Common myeloid progenitor, CD34-positive (primary cell): Measurements from ENCODE around the gene RTN3. TPM values are rescaled to one million over a fixed set of nuclear protein-coding genes. Genes with fewer than 3 reads are reported as not detected.
A peak's percentile ranks its signal among the peaks of the same experiment; 100 is the strongest.
"Not testable (repeated sequence)": the region's sequence is repeated elsewhere in the genome, so short reads cannot be mapped to it uniquely, and the experiment has no call there.

ENCODE experiments used
- CTCF ChIA-PET: fragments of 350-600 bp; sonication (Branson Sonifier 250); formaldehyde crosslinking; loops from one replicate; lab custom pipeline; 2021; ENCODE audit warnings: antibody characterized with exemption; lab: Charles Lee
- POLR2A ChIA-PET: fragments of 350-600 bp; sonication (Branson Sonifier 250); formaldehyde crosslinking; loops from one replicate; lab custom pipeline; 2021; ENCODE audit warnings: antibody characterized with exemption; lab: Charles Lee
- DNase-seq, 3 donors: peaks; one replicate each; pipeline versions ENCODE4 v3.0.0 to v3.0.0-alpha.2; 2013
- H3K27ac ChIP-seq, 2 experiments: 1 replicate in 1 of 2; 2 replicates in 1 of 2; pipeline ENCODE4 v1.7.0; 2013; ENCODE audit warnings: inconsistent platforms in 2 of 2, low read length in 2 of 2, mild to moderate bottlenecking in 2 of 2, low read depth in 1 of 2, moderate library complexity in 1 of 2; ENCODE audit not compliant: severe bottlenecking in 2 of 2, insufficient read depth in 1 of 2, poor library complexity in 1 of 2
- H3K27me3 ChIP-seq, 5 experiments: replicated peaks in 2 of 5; 1 replicate in 3 of 5; 2 replicates in 2 of 5; pipeline versions ENCODE4 v1.6.1 to v1.7.0; 2013; ENCODE audit warnings: low read length in 4 of 5, mild to moderate bottlenecking in 2 of 5, moderate library complexity in 2 of 5, inconsistent platforms in 1 of 5; ENCODE audit not compliant: insufficient read depth in 5 of 5, control insufficient read depth in 4 of 5
- H3K36me3 ChIP-seq, 4 experiments: 1 replicate in 2 of 4; 2 replicates in 2 of 4; pipeline versions ENCODE4 v1.6.1 to v1.7.0; 2013; ENCODE audit warnings: low read length in 3 of 4, control low read depth in 1 of 4, mild to moderate bottlenecking in 1 of 4; ENCODE audit not compliant: control insufficient read depth in 4 of 4, insufficient read depth in 4 of 4
- H3K4me1 ChIP-seq, 4 experiments: 1 replicate in 3 of 4; 2 replicates in 1 of 4; pipeline versions ENCODE4 v1.6.1 to v1.7.1; 2013; ENCODE audit warnings: low read length in 3 of 4, mild to moderate bottlenecking in 3 of 4, control low read depth in 1 of 4, inconsistent platforms in 1 of 4, moderate library complexity in 1 of 4; ENCODE audit not compliant: control insufficient read depth in 4 of 4, insufficient read depth in 4 of 4; ENCODE audit errors: control extremely low read depth in 1 of 4
- H3K4me3 ChIP-seq, 7 experiments: 1 replicate in 4 of 7; 2 replicates in 3 of 7; pipeline versions ENCODE4 v1.5.1 to v1.7.0; 2013; ENCODE audit warnings: mild to moderate bottlenecking in 7 of 7, low read length in 6 of 7, moderate library complexity in 6 of 7, inconsistent platforms in 2 of 7, low read depth in 2 of 7, control low read depth in 1 of 7; ENCODE audit not compliant: insufficient read depth in 4 of 7, control insufficient read depth in 1 of 7; ENCODE audit errors: extremely low read depth in 1 of 7
- H3K9me3 ChIP-seq, 5 experiments: 1 replicate in 4 of 5; 2 replicates in 1 of 5; pipeline versions ENCODE4 v1.6.1 to v1.7.1; 2013; ENCODE audit warnings: low read length in 4 of 5, mild to moderate bottlenecking in 2 of 5, inconsistent platforms in 1 of 5, low read depth in 1 of 5, moderate library complexity in 1 of 5; ENCODE audit not compliant: control insufficient read depth in 4 of 5, insufficient read depth in 2 of 5; ENCODE audit errors: control extremely low read depth in 1 of 5
- WGBS: methylation state at CpG from one replicate; pipeline ENCODE4 v1.1.5; 2013; ENCODE audit not compliant: insufficient coverage; 5-methylcytosine and 5-hydroxymethylcytosine counted together
- polyA plus RNA-seq: library from polyadenylated mRNA; unstranded; fragments of 120-200 nt; gene quantifications from one replicate; pipeline ENCODE4 v1.2.1, GENCODE V29; 2013

The RTN3 gene
- polyA plus RNA-seq: 162 TPM

GRCh38 chr11:63681321-63682065 is at the start of gene RTN3:
Gene RTN3, plus strand, starts transcription at chr11:63681500. Its CDS starts 137 bp downstream, at chr11:63681637.
- POLR2A ChIA-PET: interaction anchor here (0.7 to 1.8 kb wide), 3 partner anchors 9 to 27 kb away, joined by 3 to 7 read pairs (median 4); no protein-coding TSS in a partner anchor
- CTCF ChIA-PET: interaction anchor here (0.7 to 2.3 kb wide), 7 partner anchors 9 to 58 kb away, joined by 3 to 19 read pairs (median 5); partner anchors contain the start of gene ATL3

GRCh38 chr11:63635762-63636465 is 45.4 kb upstream of the RTN3 start:
- H3K27ac ChIP-seq: no peak overlapping the region
- CTCF ChIA-PET: interaction anchor here (0.7 to 5.6 kb wide), 17 partner anchors 8 to 157 kb away, joined by 3 to 88 read pairs (median 3); partner anchors contain the start of genes PLAAT2 and PLAAT4
- H3K4me3 ChIP-seq: no peak overlapping the region
- no peaks in the 10 kb centered on the region for H3K4me1 ChIP-seq
- DNase-seq: peak; percentile 58 to 81 (median 75)
- 73% methylated on average over 8 of the region's 10 CpGs for WGBS
- POLR2A ChIA-PET: no interaction called here
- H3K9me3 ChIP-seq: no peaks in the 10 kb centered on the region
- no peaks in the 10 kb centered on the region for H3K27me3 ChIP-seq
- H3K36me3 ChIP-seq: peaks cover 3 to 40% (median 24%) of the 10 kb centered on the region in 4 experiments

More at GRCh38 chr11:63681321-63682065, at the start of gene RTN3:
- Histone ChIP-seq H3K4me3 (peak within 1 kb of the TSS; percentile 64 to 100 (median 90)), H3K9me3 (no peaks in the 10 kb centered on the region), H3K4me1 (peaks cover 12 to 40% (median 30%) of the 10 kb centered on the region in 4 experiments), H3K27me3 (no peaks in the 10 kb centered on the region), H3K36me3 (no peaks in the 10 kb centered on the region), H3K27ac (peak within 1 kb of the TSS; percentile 61 to 85)
- 0% methylated on average over 53 of the region's 74 CpGs for WGBS
- peak; percentile 98 to 99 (median 98) for DNase-seq

GRCh38 chr11:63638436-63638835 is 42.9 kb upstream of the RTN3 start:
- CTCF ChIA-PET: interaction anchor here (0.9 to 5.8 kb wide), 7 partner anchors 45 to 159 kb away, joined by 3 to 88 read pairs (median 4); no protein-coding TSS in a partner anchor
- 100% methylated on average over 7 of the region's 8 CpGs for WGBS
- POLR2A ChIA-PET: interaction anchor here (0.7 kb wide), 1 partner anchor 95 kb away, joined by 3 read pairs; no protein-coding TSS in a partner anchor
- H3K27ac ChIP-seq, H3K4me1 ChIP-seq, DNase-seq, H3K4me3 ChIP-seq, H3K27me3 ChIP-seq, H3K9me3 ChIP-seq: not testable (repeated sequence)
- peaks cover 16 to 48% (median 27%) of the 10 kb centered on the region in 4 experiments for H3K36me3 ChIP-seq

GRCh38 chr11:63639199-63639832 is 42.0 kb upstream of the RTN3 start:
- H3K4me1 ChIP-seq: no peaks in the 10 kb centered on the region
- ChIA-PET CTCF (interaction anchor here (0.7 to 5.8 kb wide), 11 partner anchors 9 to 604 kb away, joined by 3 to 88 read pairs (median 4); partner anchors contain the start of gene PLAAT4), POLR2A (no interaction called here)
- H3K9me3 ChIP-seq: no peaks in the 10 kb centered on the region
- no peak overlapping the region for H3K4me3 ChIP-seq
- WGBS: 67% methylated on average over 1 of the region's 3 CpGs
- H3K27ac ChIP-seq: no peak overlapping the region
- H3K27me3 ChIP-seq: no peaks in the 10 kb centered on the region
- peak; percentile 14 to 28 (median 26) for DNase-seq
- H3K36me3 ChIP-seq: peaks cover 17 to 56% (median 30%) of the 10 kb centered on the region in 4 experiments

- no peak for DNase-seq
- peaks cover 10 to 60% (median 23%) of the 10 kb centered on the region in 4 experiments for H3K36me3 ChIP-seq
- POLR2A ChIA-PET: no interaction called here
These were observed 39.6 kb upstream of the RTN3 start for GRCh38 chr11:63641727-63642126.

GRCh38 chr11:63643205-63643604 is 38.1 kb upstream of the RTN3 start:
- DNase-seq: no peak
- Histone ChIP-seq H3K4me3 (no peak overlapping the region), H3K27me3 (no peaks in the 10 kb centered on the region), H3K4me1 (no peaks in the 10 kb centered on the region), H3K9me3 (no peaks in the 10 kb centered on the region), H3K36me3 (peaks cover 17 to 59% (median 25%) of the 10 kb centered on the region in 4 experiments), H3K27ac (no peak overlapping the region)
- no CpG with 5 or more reads among the region's 3 CpGs for WGBS
- POLR2A ChIA-PET: no interaction called here
- CTCF ChIA-PET: interaction anchor here (1.0 to 4.5 kb wide), 2 partner anchors 96 to 165 kb away, joined by 5 to 20 read pairs; no protein-coding TSS in a partner anchor

More at GRCh38 chr11:63641727-63642126, 39.6 kb upstream of the RTN3 start:
- CTCF ChIA-PET: interaction anchor here (0.9 to 5.8 kb wide), 4 partner anchors 16 to 163 kb away, joined by 3 to 64 read pairs (median 12); no protein-coding TSS in a partner anchor
- no peaks in the 10 kb centered on the region for H3K27me3 ChIP-seq
- no peak overlapping the region for H3K4me3 ChIP-seq
- H3K27ac ChIP-seq: no peak overlapping the region
- no peaks in the 10 kb centered on the region for H3K4me1 ChIP-seq
- no peaks in the 10 kb centered on the region for H3K9me3 ChIP-seq
